GM18870 (cell line): Measurements from ENCODE around the gene CISTR.
"Not testable (repeated sequence)": the region's sequence is repeated elsewhere in the genome, so short reads cannot be mapped to it uniquely, and the experiment has no call there.

Source experiments
- ATAC-seq: cut with Tn5 transposase; IDR thresholded peaks from one replicate; pipeline ENCODE4 v1.9.1; 2021; ENCODE audit warnings: moderate library complexity; ENCODE audit not compliant: unreplicated experiment

CISTR gene

DNA sequence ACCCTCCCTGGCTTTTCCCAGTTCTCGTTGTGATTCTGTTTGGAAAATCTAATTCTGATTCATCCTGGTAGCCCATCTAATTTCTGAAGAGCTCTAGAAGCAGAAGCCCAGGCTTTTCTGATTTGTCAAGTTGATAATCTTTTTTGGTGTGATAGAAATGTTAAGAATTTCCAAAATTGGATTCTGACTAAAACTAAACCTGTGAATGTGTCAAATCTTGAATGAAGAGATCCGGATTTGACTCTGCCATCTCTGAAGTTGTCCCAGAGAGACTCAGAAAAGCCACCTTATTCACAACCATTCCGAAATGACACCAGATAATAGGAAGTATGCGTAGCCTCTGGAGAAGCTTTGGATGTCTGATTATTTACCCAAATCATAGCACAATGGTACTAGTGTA is 12.8 kb upstream of the CISTR start:
- ATAC-seq = no peak

- not testable (repeated sequence) for ATAC-seq
Measured at GRCh38 chr12:53762793-53763192, 11.0 kb upstream of the CISTR start.

DNA sequence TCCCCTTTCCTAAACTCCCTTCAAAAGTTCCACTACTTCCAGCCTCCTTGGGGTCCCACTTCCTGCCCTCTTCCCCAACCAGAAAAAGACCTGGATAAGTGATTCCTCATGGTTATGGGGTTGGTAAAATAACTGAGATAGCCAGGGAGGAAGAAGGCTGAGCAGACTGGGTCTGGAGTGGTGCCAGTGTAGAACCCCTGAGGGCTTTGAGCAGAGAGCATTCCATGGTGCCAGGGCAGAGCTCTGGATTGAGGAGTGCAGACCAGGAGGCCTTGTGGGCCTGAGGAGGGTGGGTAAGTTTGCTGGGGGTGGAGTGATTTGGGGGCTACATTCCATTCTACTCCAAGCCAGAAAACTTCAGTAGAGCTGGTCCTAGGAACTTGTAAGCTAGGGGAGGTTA is 9.5 kb upstream of the CISTR start:
- ATAC-seq = no peak

DNA sequence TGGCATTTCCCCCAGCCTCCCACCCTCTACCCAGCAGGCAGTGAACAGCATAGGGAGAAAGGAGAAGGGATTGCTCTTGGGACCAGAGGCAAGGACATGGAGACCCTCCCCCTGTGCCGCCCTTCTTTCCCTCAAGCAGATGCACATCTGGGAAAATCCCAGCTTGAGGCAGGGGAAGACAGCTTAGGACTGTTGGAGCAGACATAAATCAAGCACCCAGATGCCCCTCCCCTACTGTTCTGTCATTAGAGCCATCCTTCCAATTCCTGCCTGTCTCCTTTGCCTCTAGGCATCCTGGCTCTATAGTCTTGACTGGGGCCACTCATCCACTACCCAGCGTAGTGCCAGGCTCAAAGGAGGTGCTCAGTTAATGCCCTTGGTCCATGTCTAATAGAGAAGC is 7.5 kb upstream of the CISTR start:
- ATAC-seq = no peak

DNA sequence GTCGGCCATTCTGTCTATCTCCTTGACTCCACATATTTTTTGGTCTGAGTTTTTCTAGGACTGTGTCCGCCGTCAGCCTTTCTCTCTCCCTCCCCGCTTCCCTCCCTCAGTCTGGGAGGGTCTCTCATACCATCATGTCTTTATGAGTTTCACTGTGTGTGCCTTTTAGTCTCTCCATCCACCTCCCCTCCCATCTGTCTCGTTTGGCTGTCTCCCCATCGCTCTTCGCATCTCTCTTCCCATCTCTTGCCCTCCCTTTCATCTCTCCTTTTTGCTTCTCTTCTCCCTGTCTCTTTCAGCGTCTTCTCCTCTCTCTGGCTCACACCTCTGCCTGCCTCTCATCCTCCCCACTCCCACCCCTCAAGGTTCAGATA is 6.9 kb upstream of the CISTR start:
- ATAC-seq = no peak

DNA sequence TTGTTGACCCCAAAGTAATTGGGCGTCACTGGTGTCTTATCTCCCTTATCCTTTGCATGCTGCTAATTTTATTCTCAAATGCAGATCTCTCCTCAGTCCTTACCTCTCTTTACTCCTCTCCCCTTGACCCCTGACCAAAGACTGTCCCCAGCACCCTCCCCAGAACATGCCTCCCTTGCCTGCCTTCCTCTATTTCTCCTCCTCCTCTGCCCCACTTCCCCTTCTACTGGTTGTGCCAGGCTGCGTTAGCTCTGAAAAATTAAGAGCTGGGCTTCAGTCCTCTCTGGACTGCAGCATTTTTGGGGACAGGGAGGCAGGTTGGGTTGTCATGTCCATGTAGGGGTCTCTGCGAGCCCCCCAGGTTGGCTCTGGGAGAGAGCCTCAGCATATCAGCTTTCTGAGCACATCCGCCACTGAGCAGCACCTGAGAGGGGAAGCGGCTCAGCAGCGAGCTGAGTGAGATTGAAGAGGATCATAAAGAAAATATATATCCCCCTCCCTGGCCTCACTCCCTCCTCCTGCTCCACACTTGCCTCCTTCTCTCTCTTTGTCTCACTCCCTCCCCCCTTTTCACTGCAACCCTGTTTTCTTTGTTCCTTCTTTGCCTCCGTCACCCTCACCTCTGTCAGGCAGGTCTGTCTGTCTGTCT is 6.4 kb upstream of the CISTR start:
- ATAC-seq = no peak

DNA sequence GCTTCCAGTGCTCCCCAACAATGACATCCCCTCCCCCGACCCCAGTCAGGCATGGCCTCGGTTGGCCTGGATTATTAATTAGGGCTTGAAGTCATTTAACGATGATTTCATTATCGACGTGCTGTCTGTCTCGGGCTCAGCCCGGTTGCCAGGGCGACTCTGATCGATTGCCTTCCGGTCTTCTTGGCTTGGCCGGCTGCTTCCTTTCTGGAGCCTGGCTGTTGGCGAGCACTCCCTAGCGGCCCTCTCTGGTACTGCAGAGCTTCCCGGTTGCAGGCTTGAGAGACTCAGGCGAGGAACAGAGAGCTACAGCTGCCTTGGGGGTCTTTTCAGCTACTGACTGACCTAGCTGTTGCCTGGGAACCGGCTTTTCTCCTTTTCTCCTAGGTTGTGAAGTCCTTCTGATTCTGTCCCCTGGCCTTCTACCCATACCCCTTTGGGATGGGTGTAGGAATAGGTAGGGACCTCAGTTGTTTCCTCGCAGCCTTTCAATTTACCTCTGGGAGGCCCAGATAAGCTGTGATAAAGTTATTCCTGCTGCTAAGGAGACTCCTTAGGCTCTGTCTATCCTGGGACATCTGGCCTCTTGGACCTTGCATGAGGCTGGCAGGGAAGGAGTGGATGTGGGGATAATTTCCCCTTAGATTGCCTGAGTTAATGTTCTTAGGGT is 5.5 kb upstream of the CISTR start:
- peak; percentile 46 for ATAC-seq

GRCh38 chr12:53756300-53757100 is 4.7 kb upstream of the CISTR start:
- ATAC-seq = no peak

GRCh38 chr12:53755893-53756292 is 4.1 kb upstream of the CISTR start:
- ATAC-seq = no peak

DNA sequence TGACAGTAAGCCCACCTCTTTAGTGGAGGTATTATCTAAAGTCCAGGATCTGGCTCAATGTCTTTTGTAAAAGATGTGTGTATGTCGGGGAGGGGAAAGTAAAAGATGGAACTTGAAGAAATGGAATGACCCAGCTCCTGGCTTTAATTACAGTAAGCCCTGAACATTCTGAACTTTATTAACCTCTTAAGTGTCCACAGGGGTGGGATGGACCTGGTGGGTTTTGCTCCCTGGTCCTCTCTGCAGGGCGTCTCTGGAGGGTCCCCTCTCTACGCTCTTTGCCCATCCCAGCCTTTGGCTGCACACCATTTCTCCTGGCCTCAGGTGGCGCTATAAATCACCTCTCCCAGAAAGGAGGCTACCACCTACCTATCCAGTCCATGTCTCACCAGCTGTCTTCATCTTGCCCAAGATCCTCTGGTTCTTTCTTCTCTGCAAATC is 3.7 kb upstream of the CISTR start:
- ATAC-seq = no peak

DNA sequence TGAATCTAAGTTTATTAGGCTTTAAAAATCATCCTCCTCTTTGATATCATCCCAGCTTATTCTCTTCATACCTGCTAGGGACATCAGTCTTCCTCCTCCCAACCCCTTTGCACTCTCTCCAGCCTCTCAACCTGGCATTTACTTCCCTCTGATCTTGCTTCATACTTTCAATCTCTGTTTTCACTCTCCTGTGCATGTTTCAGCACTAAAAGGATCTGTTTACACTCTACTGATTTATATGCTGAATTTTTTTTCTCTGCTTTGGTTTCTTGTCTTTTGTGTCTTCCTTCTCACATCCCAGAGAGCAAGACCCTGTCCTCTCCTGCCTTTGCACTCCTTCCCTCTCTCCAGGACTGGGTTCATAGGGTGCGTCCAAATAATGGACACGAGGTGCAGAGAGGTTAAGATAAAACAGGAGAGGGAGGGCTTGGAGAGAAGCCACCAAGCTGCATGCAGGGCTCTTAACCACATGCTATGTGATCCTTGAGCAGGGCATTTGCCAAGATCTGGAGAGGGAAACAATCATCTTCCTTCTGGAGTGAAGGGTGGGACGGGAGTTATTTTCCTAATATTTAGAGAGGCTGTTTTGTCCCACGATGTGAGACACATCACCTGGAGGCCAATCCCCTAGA is 3.0 kb upstream of the CISTR start:
- no peak for ATAC-seq

DNA sequence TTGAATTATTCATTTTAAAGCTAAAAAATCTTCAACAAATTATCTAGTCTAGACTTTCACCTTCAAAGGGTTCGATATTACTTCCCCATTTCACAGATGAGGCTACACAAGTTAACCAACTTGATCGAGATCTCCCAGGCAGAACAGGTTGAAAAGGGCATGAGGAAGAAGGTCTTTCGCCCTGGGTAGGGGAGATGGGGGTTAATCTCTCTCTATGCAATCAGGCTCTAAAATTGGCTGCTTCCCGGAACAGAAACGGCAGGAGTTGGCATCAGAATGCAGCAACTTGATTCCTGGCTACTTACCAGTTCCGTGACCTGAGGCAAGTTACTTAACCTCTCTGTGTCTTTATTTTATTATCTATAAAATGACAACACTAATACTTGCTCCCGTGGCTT is 2.4 kb upstream of the CISTR start:
- no peak for ATAC-seq

- no peak for ATAC-seq
Measured at GRCh38 chr12:53752621-53753020, 842 bp upstream of the CISTR start.

- no peak for ATAC-seq
Measured at GRCh38 chr12:53752192-53752601, 418 bp upstream of the CISTR start.

- ATAC-seq = no peak
Measured at GRCh38 chr12:53750812-53751335, 905 bp downstream of the CISTR start.

DNA sequence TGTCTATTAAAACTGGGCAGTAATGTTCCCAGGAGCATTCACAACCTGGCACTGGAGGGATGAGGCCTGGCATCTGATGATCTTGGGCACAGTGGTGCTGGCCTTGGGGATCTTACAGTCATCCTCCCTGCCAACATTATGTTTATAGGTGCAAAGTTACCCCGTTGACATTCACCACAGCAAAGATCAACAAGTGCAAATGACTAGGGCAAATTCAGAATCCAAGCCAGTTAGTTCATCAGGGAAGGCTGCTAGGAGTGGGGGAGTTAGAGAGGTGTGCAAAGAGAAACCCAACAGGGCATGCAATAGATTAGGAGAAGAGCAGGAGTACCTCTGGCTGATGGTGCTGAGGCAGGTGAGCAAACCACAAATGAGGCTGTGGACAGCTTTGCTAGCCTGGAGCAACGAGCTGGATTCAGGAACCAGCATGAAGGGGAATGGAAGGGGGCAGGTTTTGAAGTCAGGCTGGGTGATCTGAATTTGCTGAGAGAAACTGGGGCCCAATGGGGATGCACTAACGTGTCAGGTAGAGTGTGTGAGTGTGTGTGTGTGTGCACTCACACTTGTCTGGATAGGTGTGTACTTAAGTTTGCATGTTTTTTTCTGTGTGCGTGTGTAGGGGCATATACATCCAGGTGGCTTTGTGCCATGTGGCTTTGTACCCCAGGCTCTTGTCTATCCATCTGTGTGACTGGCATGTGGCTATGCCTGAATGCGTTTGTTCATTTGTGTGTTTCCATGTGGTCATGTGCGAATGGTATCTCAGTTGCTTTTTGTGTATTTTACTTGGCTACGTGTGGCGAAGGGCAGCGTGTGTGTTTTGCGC is 1.6 kb downstream of the CISTR start:
- ATAC-seq = no peak

GRCh38 chr12:53748072-53748840 is 3.5 kb downstream of the CISTR start:
- ATAC-seq = no peak

DNA sequence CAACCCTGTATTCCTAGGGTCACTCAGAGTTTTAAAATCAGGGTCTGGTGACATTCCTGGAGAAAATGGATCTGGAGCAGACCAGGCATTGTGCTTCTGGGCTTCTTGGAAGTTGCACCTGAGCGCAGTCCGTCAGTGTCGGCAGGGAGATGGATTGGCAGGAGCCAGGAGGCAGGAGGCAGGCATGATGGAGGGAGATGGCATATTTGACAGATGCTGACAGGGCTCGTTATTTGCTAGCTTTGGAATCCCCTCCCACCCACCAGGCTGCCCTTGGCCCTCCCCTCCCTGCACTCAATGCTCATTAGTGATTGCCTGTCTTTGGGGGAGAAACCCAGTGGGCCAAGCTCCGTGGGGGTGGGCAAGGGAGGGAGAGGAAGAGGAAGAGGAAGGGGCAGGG is 4.7 kb downstream of the CISTR start:
- no peak for ATAC-seq

DNA sequence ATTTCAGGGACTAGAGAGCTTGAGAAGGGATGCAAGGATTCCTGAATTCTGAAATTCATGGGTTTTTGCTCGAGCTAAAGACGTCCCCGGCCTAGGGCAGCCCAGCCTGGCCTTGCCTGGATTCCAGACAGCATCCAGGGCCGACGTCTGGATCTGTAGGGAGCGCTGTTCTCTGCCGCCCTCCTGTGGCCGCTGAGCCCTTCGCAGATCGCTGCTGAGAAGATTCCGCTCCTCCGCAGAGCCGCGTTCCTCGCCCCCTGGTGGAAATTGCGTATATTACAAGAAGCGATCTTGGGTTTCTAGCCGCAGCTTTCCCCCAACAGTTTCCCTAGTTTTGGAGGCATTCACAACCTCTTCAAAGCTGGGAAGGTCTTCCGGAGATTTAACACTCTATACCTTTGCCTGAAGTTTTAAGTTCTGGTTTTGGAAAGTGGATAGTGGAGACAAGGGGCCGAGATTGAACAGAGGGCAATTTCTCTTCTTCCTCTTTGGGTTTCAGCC is 5.1 kb downstream of the CISTR start:
- ATAC-seq = no peak

GRCh38 chr12:53744751-53745150 is 7.0 kb downstream of the CISTR start:
- ATAC-seq = no peak
